HG03439 (cell line): Measurements from ENCODE around the gene MRPL27.

Experiments
- ATAC-seq: cut with Tn5 transposase; IDR thresholded peaks from one replicate; pipeline ENCODE4 v1.9.1; 2021; ENCODE audit warnings: mild to moderate bottlenecking, moderate library complexity; ENCODE audit not compliant: unreplicated experiment

Gene MRPL27

DNA sequence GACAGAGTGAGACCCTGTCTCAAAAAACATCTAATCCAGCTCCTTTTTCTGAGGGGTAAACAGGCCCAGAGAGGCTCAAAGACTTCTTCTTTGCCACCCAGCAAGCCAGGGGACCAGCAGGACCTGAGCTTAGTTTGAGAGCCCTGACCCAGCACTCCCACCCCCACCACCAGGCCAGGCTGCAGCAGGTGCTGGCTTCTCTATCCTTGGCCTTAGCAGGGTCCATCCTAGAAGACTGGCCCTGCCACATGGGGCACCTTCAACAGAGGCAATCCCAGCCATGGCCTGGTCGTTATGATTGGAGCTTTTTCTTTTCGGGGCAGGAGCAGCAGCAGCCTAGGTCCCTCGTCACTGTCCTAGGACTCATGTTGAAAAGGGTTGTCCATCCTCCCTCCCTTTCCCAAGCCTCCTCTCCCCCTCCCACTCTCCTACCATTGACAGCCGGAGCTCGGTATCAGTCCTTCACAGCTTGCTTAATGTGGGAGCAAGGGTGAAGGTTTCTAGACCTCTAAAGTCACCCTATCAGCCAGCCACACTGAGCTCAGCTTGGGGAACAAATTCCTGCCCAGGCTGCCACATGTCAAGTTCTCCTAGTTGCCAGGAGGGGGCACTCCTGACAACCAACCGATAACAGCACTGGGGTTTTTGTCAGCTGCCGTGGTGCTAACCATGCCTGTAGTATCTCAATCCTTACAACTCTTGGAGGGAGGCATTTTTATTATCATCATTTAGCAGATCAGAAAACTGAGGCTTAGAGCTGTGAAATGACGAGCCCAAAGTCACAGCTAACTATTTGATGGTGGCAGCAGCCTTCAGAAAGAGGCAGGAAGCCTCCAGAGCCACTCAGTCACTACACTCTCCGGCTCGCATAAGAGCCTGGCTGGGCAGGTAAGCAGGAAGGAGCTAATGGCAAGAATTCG is 11.2 kb downstream of the MRPL27 start:
- no peak for ATAC-seq

DNA sequence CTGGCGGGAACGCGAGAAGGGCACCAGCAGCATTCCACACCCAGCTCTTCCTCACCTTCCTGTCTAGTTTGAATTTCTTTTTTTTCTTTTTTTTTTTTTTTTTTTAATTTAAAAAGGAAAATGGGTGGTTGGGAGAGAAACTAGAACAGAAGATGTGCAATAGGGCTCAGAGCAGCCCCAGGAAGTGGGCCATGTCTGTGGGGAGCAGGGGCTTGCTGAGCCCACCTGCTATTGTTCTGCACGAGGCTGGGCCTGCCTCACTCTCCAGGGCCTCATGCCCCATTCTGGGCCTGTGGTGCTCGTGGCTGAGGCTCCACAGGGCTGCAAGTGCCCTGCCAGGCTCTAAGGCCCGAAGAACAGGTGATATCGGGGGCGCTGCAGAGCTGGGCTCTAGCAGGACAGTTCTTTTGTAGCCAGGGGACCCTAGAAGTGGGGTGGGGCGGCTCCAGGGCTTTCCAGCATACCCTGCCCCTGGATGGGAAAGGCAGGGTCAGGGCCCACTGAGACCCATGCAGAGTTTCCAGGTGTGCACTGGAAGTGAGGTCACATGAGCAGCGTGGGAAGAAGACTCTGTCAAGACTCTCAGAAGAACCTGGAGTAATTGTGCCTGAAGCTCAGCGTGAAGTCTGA is 12.4 kb downstream of the MRPL27 start:
- no peak for ATAC-seq

DNA sequence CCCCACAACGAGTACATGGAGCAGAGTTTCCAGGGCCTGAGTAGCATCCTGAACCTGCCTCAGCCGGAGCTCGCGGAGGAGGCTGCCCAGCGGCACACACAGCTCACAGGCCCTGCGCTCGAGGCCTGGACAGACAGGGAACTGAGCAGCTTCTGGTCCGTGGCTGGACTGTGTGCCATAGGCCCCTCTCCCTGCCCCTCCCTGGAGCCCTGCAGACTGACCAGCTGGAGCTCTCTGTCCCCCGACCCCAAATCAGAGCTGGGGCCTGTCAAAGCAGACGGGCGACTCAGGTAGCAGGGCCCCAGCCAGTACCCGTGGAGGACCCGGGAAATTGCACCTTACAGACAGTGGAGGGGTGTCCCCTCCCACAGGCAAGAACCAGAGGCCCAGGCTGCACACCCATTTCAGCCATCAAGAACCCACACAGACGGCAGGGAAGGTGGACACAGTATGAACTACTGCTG is 13.0 kb downstream of the MRPL27 start:
- no peak for ATAC-seq

DNA sequence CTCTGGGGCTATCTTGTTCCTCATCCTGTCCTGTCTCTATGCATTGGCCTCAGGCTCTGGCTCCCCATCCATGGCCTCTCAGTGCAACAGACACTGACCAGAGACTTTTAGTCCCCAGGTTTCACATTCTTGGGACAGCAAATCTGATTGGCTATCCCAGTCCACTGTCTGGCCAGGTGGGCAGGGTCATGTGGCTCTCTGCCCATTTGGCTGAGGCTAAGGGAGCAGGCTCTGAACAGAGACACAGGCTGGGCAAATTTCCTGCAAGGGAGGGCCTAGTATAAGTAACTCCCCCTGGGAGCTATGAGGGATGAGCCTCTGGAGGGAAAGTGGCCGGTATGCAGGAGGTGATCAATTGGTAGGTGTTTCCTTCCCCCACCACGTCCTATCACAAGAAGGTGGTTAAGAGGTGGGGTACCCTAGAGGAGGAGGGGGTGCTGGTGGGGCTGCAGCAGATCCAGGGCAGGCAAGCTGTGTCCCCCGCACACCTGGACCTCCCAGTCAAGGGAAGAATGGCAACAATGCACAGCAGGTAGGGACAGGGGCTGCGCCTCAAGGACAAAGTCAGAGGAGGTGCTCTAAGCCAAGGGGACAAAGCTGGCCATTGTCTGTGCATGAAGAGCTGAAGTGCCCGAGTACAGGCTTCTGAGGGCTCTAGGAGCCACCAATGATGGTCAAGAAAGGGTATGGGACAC is 13.8 kb downstream of the MRPL27 start:
- ATAC-seq, result no peak

DNA sequence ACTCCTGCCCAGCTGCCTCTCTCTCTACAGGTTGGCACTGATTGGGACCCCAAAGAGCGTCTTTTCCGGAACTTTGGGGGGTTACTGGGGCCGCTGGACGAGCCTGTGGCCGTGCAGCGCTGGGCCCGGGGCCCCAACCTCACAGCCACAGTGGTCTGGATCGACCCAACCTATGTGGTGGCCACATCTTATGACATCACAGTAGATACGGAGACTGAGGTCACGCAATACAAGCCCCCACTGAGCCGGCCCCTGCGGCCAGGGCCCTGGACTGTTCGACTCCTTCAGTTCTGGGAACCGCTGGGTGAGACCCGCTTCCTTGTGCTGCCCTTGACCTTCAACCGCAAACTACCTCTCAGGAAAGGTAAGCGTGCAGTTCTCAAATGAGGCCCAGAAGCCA is 14.8 kb downstream of the MRPL27 start:
- no peak for ATAC-seq

DNA sequence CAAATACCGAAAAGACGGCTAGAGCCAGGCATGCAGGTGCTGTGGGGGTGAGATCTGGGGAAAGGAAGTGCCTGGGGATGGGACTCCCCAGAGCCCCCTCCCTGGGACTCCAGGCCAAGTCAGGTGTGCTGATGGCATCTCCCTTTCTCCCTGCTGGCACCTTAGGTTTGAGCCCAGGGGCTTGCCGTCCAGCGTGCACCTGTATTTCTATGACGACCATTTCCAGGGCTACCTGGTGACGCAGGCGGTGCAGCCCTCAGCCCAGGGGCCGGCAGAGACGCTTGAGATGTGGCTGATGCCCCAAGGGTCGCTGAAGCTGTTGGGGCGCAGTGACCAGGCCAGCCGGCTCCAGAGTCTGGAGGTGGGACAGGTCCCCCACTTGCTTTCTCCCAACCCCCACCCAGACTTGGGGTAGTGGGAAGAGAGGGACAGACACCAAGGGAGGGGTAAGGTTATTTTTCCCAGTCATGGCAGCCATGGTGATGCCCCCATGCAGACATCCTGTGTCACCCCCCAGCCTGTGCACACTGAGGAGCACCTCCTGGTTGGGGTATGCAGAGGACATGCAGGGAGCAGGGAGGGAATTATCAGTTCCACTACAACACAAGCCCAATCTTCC is 16.0 kb downstream of the MRPL27 start:
- ATAC-seq, result no peak

DNA sequence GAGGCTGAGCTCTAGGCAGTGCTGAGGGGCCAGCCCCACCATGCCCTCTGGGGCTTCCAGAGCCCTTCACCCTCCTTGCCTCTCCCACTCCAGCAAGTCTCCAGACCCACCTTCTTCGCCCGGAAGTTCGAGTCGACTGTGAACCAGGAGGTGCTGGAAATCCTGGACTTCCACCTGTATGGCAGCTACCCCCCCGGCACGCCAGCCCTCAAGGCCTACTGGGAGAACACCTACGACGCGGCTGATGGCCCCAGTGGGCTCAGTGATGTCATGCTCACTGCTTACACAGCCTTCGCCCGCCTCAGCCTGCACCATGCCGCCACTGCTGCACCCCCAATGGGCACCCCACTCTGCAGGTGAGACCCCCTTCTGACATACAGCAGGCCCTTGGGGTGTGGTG is 16.6 kb downstream of the MRPL27 start:
- no peak for ATAC-seq

DNA sequence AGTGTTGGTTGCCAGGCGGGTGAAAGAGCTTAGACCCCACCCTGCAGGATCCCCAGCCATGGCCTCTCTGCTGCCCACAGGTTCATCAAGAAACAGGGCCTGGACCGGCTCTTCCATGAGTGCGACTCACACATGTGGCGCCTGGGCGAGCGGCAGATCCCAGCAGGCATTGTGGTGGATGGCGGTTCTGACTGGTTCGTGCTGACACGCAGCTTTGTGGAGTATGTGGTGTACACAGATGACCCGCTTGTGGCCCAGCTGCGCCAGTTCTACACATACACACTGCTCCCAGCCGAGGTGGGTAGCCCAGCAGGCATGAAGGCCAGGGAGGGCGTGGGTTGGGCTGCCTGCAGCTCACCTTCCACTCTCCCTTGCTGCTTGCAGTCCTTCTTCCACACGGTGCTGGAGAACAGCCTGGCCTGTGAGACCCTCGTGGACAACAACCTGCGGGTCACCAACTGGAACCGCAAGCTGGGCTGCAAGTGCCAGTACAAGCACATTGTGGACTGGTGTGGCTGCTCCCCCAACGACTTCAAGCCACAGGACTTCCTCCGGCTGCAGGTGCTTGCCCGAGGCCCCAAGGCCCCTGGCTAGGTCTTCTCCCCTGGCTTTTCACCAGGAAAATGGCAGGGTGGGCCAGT is 17.2 kb downstream of the MRPL27 start:
- ATAC-seq, result no peak

DNA sequence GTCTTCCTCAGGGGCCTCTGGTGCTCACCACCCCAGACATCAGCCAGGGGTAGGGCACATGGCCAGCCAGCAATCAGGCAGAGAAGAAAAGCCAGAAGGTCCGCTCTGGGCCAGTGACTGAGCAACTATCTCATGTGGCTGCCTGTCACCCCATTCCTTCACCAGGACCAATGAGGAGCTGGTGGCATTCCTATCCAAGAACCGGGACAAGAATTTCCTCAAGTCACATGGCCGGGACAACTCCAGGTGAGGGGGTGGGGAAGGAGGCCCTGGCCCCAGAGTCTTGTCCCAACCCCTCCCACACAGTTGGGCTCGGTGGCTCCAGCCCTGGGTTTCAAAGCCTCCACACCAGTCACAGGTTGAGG is 17.7 kb downstream of the MRPL27 start:
- ATAC-seq, result no peak

DNA sequence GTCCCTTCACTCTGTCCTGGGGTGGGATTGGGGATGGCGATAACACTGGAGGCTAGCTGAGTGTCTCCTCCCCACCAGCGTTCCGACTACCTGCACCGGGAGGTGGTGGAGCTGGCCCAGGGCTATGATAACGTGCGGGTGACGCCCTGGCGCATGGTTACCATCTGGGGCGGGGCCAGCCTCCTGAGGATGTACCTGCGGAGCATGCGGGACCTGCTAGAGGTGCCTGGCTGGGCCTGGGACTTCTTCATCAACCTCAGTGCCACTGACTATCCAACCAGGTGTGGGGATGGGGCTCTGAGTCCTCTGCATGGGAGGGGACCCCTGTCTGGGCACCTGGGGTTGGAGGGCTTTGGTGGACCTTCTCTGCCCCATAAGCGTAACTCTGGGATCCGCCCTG is 18.2 kb downstream of the MRPL27 start:
- no peak for ATAC-seq

DNA sequence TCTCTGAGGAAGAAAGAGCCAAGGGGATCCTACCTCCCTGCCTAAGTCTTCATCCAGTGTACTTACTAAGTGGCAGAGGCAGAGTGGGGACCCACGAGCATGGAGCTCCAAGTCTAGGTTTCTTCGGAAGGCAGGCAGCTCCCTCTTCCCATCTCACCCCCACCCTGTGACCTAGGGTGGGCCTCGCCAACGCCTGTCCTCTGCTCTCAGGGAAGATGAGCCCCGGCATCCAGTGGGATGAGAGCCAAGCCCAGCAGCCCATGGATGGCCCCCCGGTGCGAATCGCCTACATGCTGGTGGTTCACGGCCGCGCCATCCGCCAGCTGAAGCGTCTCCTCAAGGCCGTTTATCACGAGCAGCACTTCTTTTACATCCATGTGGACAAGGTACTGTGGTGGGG is 18.8 kb downstream of the MRPL27 start:
- ATAC-seq, result no peak

DNA sequence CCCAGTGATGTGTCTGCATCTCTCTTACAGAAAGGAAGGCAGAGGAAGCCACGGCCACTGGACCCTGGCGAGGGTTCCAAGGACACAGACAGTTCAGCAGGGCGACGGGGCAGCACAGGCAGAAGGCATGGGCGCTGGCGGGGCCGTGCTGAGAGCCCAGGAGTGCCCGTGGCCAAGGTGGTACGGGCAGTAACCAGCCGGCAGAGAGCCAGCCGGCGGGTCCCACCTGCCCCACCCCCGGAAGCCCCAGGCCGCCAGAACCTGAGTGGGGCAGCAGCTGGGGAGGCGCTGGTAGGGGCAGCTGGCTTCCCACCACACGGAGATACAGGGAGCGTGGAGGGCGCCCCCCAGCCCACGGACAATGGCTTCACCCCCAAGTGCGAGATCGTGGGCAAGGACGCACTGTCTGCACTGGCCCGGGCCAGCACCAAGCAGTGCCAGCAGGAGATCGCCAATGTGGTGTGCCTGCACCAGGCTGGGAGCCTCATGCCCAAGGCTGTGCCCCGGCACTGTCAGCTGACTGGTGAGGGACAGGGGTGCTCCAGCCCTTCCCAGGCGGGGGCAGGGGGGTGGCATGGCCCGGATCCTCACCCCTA is 19.3 kb downstream of the MRPL27 start:
- ATAC-seq, result no peak

DNA sequence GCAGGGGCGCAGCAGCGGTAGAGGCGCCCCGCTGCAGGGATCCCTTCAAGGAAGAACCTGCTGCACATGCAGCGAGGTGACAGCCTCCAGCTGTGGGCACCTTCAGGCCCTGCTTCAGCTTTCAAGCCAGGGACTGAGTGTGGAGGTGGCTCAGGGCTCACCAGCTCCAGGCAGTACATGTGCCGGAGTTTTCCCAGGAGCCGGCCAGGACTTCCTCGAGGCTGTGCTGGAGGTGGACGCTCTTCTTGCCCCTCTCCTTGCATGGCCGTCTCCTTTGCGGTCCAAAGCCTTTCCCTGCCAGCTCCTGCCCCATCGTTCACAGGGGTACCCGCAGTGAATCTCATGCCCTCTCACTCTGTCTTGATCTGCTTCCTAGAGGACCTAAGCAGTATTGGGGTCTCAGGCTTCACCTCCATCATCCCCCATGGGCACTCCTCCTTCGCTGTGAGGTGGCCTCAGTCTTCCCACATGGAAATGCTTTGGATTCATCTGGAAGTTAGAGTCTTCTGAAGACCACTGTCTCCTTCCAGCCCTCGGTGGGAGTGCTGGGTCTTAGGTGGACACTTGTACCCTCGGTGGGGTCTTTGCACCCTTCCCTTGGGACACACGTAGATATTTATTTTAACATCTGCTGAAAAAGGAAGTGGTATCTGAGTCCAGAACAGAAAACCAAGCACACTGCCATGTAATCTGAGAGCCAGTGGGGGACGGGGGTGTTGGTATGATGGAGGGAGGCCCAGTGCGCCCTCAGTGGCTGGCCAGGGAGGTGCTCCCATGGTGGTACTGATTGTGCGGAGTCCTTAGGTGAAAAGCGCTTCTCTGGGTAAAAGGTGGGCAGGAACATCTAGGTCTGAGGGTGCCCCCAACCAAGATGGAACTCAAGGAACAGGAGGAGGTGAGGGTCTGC is 20.0 kb downstream of the MRPL27 start:
- no peak for ATAC-seq

DNA sequence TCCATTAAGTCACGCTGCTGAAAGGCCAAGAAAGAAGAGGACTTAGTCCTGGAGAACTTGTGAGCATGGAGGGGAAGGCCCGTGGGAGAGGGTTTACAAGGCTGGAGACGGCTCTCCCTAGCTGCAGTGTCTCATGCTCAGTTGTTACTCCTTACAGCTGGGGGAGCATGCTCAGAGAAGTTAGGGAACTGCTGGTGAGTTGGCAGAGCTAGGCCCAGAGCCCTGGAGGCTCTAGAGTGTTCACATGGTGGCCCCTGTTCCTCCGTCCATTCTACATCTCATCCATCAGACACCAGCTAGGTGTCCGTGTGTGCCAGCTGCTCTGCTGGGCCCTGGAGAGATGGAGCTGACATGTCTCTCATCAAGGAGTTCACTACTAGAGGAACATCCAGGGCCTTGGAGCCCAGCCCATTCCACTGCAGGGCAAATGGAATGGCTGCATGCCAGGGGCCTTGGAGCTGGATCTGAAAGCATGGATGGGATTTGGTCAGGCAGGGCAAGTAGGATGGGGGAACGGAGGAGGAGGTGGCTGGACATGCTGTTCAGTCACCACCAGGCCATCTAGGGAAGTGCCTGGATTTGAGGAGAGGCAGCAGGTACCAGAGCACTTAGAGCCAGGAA is 20.8 kb downstream of the MRPL27 start:
- no peak for ATAC-seq

DNA sequence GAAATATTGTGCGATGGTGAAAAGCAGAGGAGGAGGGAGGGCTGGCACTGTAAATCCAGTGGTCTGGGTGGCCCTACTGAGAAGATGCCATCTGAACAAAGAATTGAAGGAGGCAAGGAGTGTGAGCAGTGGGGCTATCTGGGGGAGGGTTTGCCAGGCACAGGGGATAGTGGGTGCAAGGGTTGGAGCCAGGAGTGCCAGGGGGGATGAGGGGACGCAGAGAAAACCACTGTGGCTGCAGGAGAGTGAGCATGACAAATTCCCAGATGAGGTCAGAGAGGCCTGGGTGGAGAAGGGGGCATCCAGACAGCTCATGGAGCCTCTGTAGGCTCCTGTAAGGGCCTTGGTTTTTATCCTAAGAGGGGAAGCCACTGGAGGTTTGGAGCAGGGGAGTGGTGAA is 22.3 kb downstream of the MRPL27 start:
- no peak for ATAC-seq

DNA sequence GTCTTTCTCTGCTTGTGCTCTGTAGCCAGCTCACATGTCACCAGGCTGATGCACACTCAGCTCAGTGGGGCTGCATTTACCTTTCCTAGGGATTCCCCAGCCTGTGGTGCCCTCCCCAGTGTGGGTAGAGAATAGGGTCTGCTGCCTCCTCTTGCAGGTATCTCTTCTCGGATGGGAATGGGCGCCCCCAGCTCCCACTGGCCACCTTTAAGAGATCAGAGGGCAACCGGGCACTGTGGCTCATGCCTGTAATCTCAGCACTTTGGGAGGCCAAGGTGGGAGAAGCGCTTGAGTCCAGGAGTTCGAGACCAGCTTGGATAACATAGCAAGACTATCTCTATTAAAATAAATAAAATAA is 23.8 kb downstream of the MRPL27 start:
- no peak for ATAC-seq

DNA sequence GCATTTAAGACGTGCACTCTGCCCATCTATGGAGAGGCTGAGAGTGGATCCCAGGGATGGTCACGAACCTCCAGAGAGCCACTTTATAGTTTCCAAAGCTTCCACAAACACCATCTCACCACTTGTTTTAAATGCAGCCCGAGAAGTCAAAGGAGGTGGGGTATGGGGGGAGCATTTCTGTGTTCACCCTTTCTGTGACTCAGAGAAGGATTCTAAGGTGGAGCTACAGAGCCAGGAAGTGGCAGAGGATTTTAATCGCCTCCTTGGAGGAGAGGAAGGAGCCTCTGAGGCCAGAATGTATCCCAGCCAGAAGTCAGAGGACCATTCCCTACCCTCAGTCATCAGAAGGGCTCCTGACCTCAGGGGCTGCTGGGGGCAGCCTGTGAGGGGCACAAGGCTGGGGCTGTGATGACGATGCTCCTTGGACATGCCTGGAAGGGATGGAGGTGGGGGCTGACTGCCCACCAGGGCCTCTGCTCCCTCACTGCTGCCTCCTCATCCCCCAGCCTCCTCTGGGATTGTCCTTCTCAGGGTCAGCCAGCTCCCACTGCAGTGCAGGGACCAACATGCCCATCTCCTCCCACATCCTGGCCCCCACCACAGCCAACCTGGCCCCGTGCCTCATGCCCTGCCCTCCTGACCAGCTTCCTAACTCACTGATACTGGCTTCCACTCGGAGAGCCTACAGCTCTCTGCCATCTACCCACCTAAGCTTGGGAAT is 24.3 kb downstream of the MRPL27 start:
- no peak for ATAC-seq

DNA sequence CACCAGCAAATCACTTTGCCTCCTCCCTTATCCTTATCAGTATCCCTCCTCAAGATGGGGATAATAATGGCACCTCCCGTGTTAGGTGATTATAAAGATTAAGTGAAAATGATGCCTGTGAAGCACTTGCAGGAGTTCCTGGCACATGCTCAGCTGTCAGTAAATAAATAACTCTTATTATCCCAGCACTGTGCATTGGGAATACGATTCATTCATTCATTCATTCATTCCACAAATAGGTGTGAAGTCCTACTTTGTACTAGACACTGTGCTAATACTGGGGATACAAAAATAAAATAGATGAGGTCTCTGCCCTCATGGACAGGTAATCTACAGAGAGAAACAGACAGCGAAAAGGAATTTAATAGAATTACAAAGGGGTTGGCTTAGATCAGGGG is 25.1 kb downstream of the MRPL27 start:
- ATAC-seq, result no peak
